ENCODE measurements around the gene PSMB5.
A peak's percentile ranks its signal among the peaks of the same experiment; 100 is the strongest.

PSMB5 gene

DNA sequence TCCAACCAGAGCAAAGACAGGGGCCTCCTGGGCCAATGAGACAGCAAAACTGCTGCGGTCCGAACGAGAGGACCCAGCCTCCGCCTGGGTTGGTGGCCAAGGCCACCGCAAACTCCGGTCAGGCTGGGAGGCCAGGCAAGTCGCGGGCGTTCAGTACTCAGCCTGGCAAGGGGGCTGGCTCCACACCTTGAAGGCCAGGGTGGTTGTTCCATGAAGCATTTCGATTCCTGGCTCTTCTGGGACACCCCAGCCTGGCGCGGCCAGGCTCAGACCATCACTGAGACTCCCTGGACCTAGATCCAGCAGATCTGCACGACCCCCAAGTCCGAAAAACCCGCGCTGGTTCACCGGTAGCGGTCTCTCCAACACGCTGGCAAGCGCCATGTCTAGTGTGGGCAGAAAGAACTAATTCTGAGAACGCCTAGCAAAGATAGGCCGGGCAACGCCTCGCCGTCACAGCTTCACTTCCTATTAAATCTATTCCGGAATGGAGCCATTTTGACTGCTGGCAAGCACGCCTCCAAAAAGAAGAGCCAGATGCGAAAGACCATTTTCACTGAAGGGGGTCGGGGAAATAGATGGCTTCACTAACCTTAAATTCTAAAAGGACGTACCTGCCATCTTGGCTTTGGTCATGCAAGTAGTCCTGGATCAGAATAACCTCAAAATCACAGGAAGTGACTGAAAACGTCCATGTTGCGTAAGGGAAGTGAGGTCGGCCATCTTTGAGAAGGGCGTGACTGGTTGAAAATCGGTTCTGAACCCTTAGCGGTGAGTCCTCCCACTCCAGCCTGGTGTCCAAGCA, at the start of gene PSMB5:
Gene PSMB5 (minus strand): TSS at position 403 of the 805 bp plus-strand sequence. CDS start 19 bp downstream, at position 384.
- peak; percentile 93 for DNase-seq (ENCODE audit: low read depth)

DNA sequence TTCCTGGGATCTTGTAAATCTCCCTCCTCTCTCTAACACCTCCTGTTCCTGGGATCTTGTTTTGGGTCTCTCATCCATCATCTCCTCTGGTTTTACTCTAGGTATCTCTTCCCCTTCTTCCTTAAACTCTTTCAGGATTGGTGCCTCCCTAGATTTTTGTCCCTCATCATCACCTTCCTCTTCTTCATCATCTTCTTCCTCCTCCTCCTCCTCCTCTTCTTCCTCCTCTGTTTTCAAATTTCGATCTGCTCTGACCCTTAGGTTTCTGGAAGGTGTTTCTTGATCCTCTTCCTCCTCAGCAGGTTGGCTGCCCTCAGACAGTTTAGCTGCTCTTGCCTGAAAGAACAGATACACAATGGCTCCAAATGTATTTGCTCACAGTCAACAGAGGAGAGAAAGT, 45.8 kb upstream of the PSMB5 start:
- DNase-seq (ENCODE audit: low read depth) = no peak

DNA sequence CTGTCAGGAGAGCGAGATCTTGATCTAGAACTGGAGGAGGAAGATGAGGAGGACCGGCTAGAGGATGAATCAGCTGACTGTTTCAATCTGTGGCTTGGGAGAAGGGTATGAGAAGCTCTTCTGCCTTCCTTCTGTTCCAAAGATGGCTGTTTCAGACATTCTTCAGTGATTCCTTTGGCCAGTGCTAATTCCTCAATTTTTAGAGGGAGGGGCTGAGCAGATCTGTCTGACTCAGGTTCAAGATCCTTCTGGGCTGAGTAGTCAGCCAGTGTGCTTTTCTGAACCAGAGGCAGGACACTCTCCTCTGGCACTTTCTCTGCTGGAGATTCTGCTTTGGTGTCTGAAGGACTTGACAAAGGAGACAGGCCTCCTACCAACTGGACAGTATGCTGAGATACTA, 45.0 kb upstream of the PSMB5 start:
- no peak for DNase-seq (ENCODE audit: low read depth)

DNA sequence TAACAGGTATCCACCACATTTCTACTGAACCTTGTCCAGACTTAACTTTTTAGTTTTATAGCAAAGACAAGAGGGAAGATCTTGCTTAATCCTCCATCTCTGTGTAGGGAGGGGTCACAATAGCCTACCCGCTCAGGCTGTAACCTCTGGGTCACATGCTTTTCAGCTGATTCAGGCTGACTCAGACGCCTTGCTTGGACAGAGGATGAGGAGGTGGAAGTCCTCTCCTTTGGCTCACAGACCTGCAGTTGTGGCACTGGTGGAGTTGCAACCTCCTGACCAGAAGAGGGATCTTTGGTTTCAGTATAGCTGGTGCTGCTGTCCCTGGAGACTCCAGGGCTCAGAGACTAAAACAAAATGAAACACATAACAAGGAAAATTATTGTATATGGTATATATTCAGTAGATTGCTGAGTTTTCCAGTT, 44.0 kb upstream of the PSMB5 start:
- peak; percentile 98 for DNase-seq (ENCODE audit: low read depth)

DNA sequence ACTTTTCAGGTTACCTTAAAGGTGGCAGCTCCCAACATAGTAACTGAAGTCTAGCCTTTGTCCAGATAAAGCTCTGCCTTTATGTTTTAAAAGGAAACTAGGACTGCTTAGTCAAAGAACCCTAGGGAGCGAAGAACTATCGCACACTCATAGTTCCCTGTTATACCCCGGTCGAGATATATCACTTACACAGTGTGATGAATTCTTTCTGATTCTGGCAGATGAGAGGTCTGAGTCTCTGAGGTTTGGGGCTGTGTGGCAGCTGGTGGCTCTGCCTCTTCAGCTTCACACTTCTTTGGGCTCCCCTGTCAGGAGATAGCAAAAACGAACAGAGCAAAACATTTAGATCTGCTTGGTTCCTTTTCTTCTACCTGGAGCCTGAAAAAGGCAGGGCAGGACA, 43.3 kb upstream of the PSMB5 start:
- DNase-seq (ENCODE audit: low read depth) = no peak

DNA sequence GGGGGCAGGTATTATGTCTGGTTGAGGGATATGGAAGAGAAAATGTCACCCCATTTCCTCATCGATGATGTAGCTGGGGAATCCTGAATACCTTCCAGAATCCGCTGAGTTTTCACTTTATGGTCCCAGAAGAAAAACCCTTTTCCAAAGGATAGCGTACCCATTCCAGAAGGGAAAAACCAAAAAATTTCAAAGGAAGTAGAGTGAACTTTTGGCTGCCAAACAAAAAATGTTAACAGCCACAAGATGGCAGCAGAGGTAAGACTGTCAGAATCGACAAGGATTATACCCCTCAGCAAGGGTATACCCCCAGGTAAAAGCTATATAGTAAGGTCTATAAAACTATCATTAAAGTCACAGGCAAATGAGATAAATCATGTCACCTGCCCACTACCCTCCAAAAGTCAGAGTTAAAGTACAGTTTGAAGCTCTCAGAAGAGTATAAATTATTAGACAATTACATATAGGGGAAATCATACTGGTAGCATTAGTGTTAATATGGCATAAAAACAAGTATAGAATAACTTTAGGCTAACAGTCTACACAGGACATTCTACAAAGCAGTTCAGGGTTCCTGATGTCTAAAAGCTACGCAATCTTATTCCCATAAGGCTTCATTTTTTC, 42.2 kb upstream of the PSMB5 start:
- DNase-seq (ENCODE audit: low read depth) = no peak

DNA sequence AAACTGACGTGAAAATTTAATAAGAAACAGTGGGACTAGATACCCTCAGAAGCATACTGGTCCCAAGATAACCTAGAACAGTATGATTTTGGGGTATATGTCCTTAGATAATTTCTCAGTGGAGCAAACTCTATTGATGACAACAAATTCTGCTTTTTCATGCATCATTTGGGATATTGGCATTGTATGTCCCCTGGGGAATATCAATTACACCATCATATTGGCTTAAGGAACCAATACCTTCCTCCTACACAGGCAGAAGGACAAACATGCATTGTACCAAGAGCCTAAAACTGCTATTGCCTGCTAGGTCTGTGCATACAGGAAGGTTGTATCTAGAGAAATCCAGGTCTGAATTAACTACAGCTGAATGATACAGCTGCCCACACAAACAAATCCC, 40.2 kb upstream of the PSMB5 start:
- DNase-seq (ENCODE audit: low read depth) = no peak

DNA sequence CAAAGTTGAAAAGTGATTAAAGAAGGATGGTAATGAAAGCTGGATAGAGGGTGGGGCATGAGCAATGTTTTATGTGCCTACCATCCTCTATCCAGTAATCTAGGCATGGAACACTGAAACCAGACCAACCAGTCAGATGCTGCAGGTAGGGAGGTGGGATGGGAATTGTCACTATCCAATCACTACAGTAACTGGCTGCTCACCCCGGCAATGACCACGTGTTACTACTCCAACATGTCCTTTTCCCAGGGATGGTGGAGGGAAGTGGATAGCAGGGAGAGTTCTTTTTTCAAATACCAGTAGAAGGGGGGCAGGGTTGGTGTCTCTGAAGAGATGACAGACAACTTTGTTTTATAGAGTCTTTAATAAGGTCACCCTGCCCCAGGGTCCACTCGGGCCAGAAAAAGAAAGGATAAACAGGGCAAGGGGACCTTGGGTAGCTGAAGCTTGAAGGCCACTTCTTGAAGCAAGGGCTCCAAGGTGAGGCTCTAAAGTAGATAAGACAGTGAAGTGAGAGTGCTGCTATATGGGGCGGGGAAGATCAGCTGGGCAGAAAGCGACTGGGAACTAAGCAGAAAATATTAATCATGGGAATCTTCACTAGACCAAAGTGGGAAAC, 37.3 kb upstream of the PSMB5 start:
- no peak for DNase-seq (ENCODE audit: low read depth)

DNA sequence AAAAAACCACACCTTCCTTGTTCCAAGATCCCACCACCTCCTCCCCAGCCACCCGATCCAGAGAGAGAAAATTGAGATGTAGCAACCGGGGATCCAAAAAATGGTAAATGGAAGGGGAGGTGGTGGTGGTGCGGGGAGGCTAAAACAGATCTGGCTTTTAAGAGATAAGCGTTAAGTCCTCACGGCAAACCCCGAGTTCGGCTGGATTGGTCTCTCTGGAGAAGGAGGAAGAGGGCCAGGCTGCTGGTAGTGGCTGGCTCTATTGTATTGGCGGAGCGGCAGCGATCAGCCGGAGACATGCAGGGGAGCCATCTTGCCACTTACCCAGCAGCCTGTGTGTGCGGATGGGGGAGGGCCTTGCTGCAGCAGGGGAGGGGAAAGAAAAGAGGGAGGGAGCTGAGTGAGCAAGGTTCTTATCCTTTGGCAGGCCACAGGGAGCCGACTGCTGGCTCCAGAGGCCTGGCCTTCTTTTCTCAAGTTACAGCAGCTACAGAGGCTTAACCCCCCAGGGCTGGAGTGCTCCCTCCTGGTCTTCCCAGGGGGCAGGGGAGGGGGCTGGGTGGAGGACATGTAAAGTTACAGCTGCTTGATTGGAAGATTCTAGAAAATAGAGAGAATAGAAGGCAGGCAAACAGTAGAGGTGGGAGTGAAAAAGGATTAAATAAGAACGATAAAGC, 36.7 kb upstream of the PSMB5 start:
- peak; percentile 95 for DNase-seq (ENCODE audit: low read depth)

DNA sequence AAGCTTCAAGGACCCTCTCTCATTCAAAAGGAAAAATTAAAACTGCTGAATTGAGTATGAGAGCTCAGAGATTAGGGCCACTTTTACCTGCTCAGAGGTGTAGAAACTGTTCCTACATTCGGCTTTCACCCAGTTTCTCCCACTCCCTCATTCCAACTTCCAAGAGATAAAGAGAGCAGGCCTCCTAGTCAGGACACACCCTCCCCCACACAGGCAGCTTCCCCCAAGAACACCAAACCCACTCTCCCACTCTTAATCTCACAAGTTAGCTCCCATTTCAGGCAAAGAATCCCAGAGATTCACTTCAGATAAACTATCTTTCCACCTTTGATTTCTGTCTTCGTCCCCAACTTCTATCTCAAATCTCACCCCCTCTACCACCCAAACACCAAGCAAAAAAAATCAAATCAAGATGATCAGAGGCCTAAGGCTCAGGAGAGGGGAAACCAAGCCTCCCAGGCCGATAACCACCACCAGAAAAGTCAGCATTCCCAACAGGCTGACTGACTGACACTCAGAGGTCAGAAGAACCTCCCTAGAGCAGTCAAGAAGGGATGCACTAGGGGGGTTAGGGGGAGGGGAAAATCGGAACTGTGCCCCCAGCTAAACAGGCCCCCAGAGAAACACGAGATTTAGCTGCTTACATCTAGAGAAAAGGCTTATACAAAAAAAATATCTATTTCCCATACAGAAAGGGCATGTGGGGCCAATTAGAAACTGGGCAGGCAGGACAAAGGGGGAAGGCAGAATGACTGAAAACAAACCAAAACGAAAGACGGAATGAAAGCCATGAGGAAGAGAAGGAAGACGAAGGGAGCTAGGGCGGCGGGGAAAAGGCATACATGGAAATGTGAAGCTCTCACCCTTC, 35.8 kb upstream of the PSMB5 start:
- no peak for DNase-seq (ENCODE audit: low read depth)

DNA sequence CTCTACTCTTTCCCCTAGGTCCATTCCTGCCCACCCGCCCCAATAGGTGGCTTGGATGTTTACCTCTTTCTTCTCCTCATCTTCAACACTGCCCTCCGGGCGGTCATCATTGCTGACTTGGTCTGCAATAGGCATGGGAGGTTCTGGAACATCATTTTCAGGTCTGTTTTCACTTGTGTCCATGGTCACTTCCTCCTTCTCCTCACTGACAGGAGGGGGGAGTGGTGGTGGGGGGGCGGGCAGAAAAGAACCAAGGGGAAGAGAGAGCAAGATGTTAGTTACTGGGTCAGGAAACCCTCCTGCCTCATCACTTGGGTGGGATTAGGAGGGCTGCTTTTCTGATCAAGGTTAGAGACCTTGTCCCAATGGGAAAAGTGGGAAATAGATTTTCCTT, 34.7 kb upstream of the PSMB5 start:
- no peak for DNase-seq (ENCODE audit: low read depth)

DNA sequence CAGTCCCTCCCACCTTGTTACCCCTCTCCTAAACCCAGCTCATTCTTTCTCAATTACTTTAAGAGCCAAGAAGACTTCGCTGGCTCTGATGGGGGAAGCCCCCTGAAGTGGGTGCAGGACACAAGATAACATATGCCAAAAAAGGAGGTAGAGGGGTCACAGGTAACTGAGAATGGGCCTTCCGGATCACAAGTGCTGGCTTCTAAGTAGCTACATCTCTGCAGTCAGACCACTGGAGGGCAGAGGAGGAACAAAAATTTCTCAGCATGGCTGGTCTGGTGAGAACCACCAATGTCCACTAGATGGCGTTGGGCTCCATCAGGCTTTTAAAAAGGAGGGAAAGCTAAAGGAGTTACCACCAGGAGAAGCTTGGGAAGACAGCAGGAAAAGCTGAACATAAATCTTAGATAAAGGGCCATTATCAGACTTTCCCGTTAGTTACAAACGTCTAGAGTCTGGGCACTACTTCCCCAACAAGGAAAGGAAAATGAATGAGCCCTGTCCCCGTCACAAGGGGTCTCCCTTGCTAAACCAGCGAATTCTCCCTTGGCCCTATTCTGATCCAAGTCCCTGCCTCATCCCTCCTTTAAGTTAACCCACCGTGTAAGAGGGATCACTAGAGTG, 34.2 kb upstream of the PSMB5 start:
- peak; percentile 86 for DNase-seq (ENCODE audit: low read depth)

DNA sequence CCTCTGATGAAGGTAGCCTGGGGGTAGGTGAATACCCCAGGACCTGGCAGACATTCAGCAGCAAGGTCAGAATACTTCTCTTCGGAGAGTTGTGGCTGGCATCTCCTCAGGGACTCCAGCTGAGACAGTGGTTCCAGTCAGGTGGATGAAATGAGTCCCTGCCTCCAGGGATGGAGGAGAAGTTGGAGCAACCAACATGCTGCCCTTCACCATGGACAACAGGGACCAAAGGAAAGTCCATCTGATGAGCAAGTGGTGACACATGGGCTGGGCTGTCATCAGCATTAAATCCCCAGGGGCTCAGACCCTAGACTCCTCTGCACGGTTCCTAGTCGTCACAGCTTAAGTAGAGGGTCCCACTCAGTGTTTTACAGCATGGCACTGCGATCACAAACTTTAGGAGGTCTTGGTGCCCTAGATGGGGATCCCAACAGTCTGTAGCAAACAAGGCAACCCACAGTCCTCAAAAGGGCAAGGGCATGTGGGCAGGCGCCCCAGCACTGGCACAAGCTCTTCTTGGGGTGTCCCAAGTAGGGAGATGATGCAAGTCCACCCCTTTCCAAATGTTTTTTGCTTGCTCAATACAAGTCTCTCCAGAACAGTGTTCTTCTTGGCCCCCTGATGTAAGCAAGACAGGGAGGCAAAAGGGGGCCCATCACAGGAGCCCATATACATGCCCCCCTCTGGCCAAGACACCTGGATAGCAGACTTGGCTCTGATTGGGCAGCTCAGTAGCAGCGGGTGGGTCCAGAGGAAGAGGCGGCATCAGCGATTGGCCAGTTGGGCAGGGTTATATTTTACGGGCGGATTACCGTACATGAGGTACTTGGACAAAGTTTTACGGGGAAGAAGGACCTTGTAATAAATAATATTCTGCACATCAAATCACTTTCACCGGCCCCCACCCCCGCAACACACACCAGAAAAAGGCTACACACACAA, 33.4 kb upstream of the PSMB5 start:
- DNase-seq (ENCODE audit: low read depth) = no peak

DNA sequence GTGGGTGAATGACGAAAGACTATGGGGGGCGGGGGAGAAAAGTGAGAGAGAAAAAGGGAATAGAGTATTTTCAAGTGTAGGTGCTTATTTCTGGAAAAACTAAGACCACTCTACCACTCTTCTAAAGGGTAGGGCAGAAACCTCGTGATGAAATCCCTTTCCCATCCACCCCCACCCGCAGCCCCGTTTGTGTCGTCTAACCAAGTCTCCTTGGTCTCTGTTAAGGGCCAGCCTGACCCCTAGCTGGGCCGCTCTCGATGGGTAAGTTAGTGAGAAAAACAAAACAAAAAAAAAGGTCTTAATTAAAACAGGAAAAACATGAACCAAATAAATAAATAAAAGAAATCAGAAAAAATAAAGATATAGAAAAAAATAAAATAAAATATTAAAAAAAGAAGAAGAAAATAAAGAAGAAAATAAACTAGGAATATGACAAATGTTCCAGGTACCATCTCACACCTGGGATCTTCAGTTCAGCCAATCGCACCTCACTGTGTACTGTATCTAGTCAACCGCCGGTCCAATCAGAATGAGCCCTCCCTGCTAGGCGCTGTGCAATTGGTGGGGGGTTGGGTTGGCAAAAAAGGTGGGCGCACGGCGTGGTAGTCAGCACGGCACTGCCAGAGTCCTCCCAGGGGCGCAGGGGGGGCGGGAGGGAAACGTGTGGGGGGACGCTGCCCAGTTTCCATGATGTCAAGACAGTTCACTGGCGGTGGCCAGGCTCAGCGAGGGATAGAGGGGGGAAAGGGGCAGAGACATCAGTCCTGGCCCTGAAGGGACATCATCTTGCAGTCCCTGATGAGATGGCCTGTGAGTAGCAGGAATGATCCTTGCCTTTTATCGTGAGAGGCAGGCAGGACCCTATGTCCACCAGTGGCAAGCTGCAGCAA, 32.4 kb upstream of the PSMB5 start:
- no peak for DNase-seq (ENCODE audit: low read depth)

DNA sequence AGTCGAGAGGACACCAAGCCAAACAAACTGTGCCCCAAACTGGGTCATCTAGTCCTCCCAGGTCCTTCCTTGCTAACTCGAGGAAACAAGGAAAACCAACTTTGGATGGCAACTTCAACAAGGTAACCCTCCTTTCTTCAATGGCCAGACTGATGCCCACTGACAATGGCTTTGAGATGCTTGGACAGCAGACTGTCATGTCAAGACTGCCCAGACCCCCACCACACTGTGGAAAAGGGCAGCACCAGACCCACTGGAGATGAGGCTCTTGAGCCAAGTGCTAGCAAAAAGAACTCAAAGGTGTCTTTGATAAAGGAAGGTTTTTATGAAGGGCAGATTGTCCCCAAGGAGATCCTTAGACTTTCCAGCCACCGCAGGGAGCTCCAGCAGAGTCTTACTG, 31.7 kb upstream of the PSMB5 start:
- DNase-seq (ENCODE audit: low read depth) = no peak

DNA sequence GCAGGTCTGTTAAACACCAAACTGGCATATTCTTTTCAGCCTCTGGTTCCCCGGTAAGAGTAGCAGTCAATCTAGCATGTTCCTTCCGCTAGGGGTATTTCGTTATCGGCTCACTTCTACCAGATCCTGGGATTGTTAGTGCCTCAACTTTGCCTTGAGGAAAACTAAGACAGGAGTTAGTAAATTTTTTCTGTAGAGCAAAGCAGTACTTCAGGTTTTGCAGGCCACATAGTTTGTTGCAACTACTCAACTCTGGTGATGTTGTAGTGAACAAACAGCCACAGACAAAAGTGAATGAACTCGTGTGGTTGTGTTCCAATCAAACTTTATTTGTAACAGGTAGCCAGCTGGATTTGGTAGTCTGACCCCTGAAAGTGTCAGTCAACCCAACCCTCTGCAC, 28.9 kb upstream of the PSMB5 start:
- no peak for DNase-seq (ENCODE audit: low read depth)

DNA sequence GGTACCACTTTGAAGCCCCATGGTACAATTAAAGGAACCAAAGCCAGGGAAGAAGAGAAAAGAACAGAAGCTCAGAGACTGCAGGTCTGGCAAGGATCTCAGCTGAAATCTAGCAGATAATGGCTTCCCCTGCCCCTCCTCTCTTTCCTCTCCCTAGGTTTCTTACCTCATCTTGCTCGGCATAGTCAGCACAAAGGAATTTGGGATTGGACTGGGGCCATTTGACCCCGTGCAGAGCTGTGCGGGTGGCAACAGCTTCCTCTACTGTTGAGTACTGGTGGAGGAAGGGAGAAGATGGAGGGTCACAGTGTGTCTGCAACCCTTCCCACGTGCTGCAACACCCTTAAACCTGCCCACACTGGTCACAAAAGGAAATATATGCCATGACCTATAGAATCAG, 27.3 kb upstream of the PSMB5 start:
- DNase-seq (ENCODE audit: low read depth) = peak; percentile 88

DNA sequence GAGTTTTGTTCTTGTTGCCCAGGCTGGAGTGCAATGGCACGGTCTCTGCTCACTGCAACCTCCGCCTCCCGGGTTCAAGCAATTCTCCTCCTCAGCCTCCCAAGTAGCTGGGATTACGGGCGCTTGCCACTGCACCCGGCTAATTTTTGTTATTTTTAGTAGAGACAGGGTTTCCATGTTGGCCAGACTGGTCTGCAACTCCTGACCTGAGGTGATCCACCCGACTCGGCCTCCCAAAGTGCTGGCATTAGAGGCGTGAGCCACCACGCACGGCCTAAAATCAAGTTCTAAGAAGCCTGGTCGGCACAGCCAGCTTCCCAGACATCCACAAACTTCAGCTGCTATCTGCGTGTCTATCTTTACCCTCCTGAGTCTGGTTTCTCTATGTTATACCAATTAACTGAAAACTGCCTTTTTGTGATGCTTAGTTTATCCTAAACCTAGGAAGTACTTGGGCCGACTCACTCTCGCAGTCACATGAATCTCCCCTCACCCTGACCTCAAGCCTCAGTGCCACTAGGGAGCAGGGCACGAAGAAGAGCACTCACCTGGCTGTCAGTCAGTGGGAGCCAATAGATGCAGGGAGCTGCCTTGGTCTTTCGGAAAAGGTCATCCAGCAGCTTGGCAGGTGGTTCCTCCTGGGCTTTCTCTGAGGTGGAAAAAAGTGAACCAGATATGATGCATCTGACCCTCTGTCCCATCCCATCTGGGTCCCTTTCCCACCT, 26.0 kb upstream of the PSMB5 start:
- DNase-seq (ENCODE audit: low read depth) = no peak
